OCI-LY3 (cell line): Measurements from ENCODE around the gene SCAI.

Experiments used
- EZH2phosphoT487 ChIP-seq: fragments of 200-600 bp; shearing (Covaris generic); IDR thresholded peaks from 2 replicates; pipeline ENCODE4 v1.6.1; 2018; ENCODE audit warnings: antibody characterized with exemption, mixed run types, low read depth
- TF ChIP-seq, protein P1 (sequence below): fragments of 200-600, 300-600 bp; sonication (generic); IDR thresholded peaks from 2 replicates; pipeline ENCODE4 v1.5.1; 2014; ENCODE audit warnings: antibody characterized with exemption, low read length, low read depth

GRCh38 chr9:124894035-124894740 is 249.1 kb downstream of the SCAI start:
- TF ChIP-seq, protein P1, sequence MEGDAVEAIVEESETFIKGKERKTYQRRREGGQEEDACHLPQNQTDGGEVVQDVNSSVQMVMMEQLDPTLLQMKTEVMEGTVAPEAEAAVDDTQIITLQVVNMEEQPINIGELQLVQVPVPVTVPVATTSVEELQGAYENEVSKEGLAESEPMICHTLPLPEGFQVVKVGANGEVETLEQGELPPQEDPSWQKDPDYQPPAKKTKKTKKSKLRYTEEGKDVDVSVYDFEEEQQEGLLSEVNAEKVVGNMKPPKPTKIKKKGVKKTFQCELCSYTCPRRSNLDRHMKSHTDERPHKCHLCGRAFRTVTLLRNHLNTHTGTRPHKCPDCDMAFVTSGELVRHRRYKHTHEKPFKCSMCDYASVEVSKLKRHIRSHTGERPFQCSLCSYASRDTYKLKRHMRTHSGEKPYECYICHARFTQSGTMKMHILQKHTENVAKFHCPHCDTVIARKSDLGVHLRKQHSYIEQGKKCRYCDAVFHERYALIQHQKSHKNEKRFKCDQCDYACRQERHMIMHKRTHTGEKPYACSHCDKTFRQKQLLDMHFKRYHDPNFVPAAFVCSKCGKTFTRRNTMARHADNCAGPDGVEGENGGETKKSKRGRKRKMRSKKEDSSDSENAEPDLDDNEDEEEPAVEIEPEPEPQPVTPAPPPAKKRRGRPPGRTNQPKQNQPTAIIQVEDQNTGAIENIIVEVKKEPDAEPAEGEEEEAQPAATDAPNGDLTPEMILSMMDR: no peak
- TF ChIP-seq EZH2phosphoT487: no peak
